ENCODE results near the gene COMMD9. TPM values are rescaled to one million over a fixed set of nuclear protein-coding genes. Genes with fewer than 3 reads are reported as not detected.
"Not testable (repeated sequence)": the region's sequence is repeated elsewhere in the genome, so short reads cannot be mapped to it uniquely, and the experiment has no call there.

The COMMD9 gene
- 41.4 and 59.2 TPM in 2 replicates for total RNA-seq (2014; rRNA removed; shearing (Covaris generic))

- DNase-seq (ENCODE audit: low read depth) = peak; percentile 88
Measured at GRCh38 chr11:36289226-36289852, at the start of gene COMMD9. TSS of gene COMMD9 (minus strand) at chr11:36289424. CDS start at chr11:36289412, 12 bp downstream.

- DNase-seq (ENCODE audit: low read depth) = peak; percentile 75
Measured at GRCh38 chr11:36333897-36334296, 44.7 kb upstream of the COMMD9 start.

- peak; percentile 8 for DNase-seq (ENCODE audit: low read depth)
Measured at GRCh38 chr11:36333468-36333867, 44.2 kb upstream of the COMMD9 start.

GRCh38 chr11:36330411-36330810, 41.2 kb upstream of the COMMD9 start:
- no peak for DNase-seq (ENCODE audit: low read depth)

- DNase-seq (ENCODE audit: low read depth) = peak; percentile 11
Measured at GRCh38 chr11:36328966-36329673, 39.9 kb upstream of the COMMD9 start.

- DNase-seq (ENCODE audit: low read depth) = no peak
Measured at GRCh38 chr11:36326524-36327419, 37.5 kb upstream of the COMMD9 start.

GRCh38 chr11:36325403-36325802, 36.2 kb upstream of the COMMD9 start:
- not testable (repeated sequence) for DNase-seq (ENCODE audit: low read depth)

GRCh38 chr11:36324956-36325355, 35.7 kb upstream of the COMMD9 start:
- not testable (repeated sequence) for DNase-seq (ENCODE audit: low read depth)

GRCh38 chr11:36317992-36318391, 28.8 kb upstream of the COMMD9 start:
- DNase-seq (ENCODE audit: low read depth) = no peak

GRCh38 chr11:36316049-36316448, 26.8 kb upstream of the COMMD9 start:
- no peak for DNase-seq (ENCODE audit: low read depth)

GRCh38 chr11:36314434-36314767, 25.2 kb upstream of the COMMD9 start:
- no peak for DNase-seq (ENCODE audit: low read depth)

- DNase-seq (ENCODE audit: low read depth) = no peak
Measured at GRCh38 chr11:36313750-36314433, 24.7 kb upstream of the COMMD9 start.

GRCh38 chr11:36312611-36313472, 23.6 kb upstream of the COMMD9 start:
- peak; percentile 79 for DNase-seq (ENCODE audit: low read depth)

GRCh38 chr11:36311926-36312595, 22.8 kb upstream of the COMMD9 start:
- DNase-seq (ENCODE audit: low read depth) = peak; percentile 49

GRCh38 chr11:36309779-36310178, 20.6 kb upstream of the COMMD9 start:
- no peak for DNase-seq (ENCODE audit: low read depth)

- DNase-seq (ENCODE audit: low read depth) = no peak
Measured at GRCh38 chr11:36308577-36308976, 19.4 kb upstream of the COMMD9 start.

- peak; percentile 60 for DNase-seq (ENCODE audit: low read depth)
Measured at GRCh38 chr11:36306888-36307287, 17.7 kb upstream of the COMMD9 start.

GRCh38 chr11:36305047-36305446, 15.8 kb upstream of the COMMD9 start:
- no peak for DNase-seq (ENCODE audit: low read depth)

GRCh38 chr11:36304351-36304750, 15.1 kb upstream of the COMMD9 start:
- DNase-seq (ENCODE audit: low read depth) = no peak

GRCh38 chr11:36300650-36301049, 11.4 kb upstream of the COMMD9 start:
- DNase-seq (ENCODE audit: low read depth) = peak; percentile 61
